Measurements from ENCODE around the gene EML4. TPM values are rescaled to one million over a fixed set of nuclear protein-coding genes. Genes with fewer than 3 reads are reported as not detected.

EML4 gene
- total and polyA plus RNA-seq, 2 of the 13 experiments (the other 11 are each of a cell fraction or from before 2014, with no cell fraction given): 243 to 476 TPM

GRCh38 chr2:42360890-42361727 is 192.0 kb downstream of the EML4 start, which contains the start of gene COX7A2L (continued):
- TF ChIP-seq ZNF800 (CRISPR knock-in tag; IDR thresholded peaks at IDR 0.05) (peak; percentile 63; the same call in 1 of the 2 replicates), ELF1 (CRISPR knock-in tag; IDR thresholded peaks at IDR 0.05) (peak; percentile 78), ZFP36 (IDR thresholded peaks at IDR 0.05; ENCODE audit: borderline replicate concordance, low read depth, low read length, partially characterized antibody) (no peak), ATRX (CRISPR knock-in tag; IDR thresholded peaks at IDR 0.05; ENCODE audit: borderline replicate concordance) (no peak), ZFP62 (CRISPR knock-in tag; IDR thresholded peaks at IDR 0.05) (0 out of 2 replicates have a peak, but pooled peaks have one; percentile 53), ZNF546 (CRISPR knock-in tag; conservative IDR thresholded peaks at IDR 0.05) (peak; percentile 82; the same call in 1 of the 2 replicates), MIXL1 (CRISPR knock-in tag; IDR thresholded peaks at IDR 0.05) (peak; percentile 66), ISL2 (CRISPR knock-in tag; IDR thresholded peaks at IDR 0.05) (peak; percentile 72), SAP130 (CRISPR knock-in tag; IDR thresholded peaks at IDR 0.05; ENCODE audit: low read depth) (peak; percentile 95), MIER2 (CRISPR knock-in tag; IDR thresholded peaks at IDR 0.05) (0 out of 2 replicates have a peak, but pooled peaks have one; percentile 8), ARID5B (CRISPR knock-in tag; IDR thresholded peaks at IDR 0.05) (peak; percentile 18), ZNF616 (CRISPR knock-in tag; IDR thresholded peaks at IDR 0.05; ENCODE audit: low read depth) (no peak), ZNF577 (CRISPR knock-in tag; IDR thresholded peaks at IDR 0.05; ENCODE audit: borderline replicate concordance, low read depth) (no peak), TSC22D2 (CRISPR knock-in tag; IDR thresholded peaks at IDR 0.05; ENCODE audit: borderline replicate concordance) (peak; percentile 53; the same call in 1 of the 2 replicates), GABPB1 (CRISPR knock-in tag; IDR thresholded peaks at IDR 0.05) (peak; percentile 84; the same call in 1 of the 2 replicates), ZBTB4 (CRISPR knock-in tag; IDR thresholded peaks at IDR 0.05; ENCODE audit: borderline replicate concordance) (no peak), ZNF619 (CRISPR knock-in tag; IDR thresholded peaks at IDR 0.05) (no peak), SP140L (CRISPR knock-in tag; IDR thresholded peaks at IDR 0.05; ENCODE audit: borderline replicate concordance) (no peak)
- TF ChIP-seq, protein P1, sequence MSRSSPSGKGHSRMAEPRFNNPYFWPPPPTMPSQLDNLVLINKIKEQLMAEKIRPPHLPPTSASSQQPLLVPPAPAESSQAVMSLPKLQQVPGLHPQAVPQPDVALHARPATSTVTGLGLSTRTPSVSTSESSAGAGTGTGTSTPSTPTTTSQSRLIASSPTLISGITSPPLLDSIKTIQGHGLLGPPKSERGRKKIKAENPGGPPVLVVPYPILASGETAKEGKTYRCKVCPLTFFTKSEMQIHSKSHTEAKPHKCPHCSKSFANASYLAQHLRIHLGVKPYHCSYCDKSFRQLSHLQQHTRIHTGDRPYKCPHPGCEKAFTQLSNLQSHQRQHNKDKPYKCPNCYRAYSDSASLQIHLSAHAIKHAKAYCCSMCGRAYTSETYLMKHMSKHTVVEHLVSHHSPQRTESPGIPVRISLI (CRISPR knock-in tag; IDR thresholded peaks at IDR 0.05; ENCODE audit: borderline replicate concordance): no peak

Data from HepG2 (cell line).